GM23248 (cell line): ENCODE results near the gene SPEN.

Source experiments
- EZH2 ChIP-seq: fragments of 200-600 bp; sonication (generic); IDR thresholded peaks from 2 replicates; pipeline ENCODE4 v1.6.1; 2018; ENCODE audit warnings: antibody characterized with exemption, mild to moderate bottlenecking; ENCODE audit not compliant: insufficient read depth, poor library complexity, severe bottlenecking
- EZH2phosphoT487 ChIP-seq: fragments of 200-600 bp; sonication (generic); IDR thresholded peaks from 2 replicates; pipeline ENCODE4 v1.6.1; 2018; ENCODE audit warnings: antibody characterized with exemption, moderate library complexity, mild to moderate bottlenecking, low read depth; ENCODE audit not compliant: insufficient read depth

DNA sequence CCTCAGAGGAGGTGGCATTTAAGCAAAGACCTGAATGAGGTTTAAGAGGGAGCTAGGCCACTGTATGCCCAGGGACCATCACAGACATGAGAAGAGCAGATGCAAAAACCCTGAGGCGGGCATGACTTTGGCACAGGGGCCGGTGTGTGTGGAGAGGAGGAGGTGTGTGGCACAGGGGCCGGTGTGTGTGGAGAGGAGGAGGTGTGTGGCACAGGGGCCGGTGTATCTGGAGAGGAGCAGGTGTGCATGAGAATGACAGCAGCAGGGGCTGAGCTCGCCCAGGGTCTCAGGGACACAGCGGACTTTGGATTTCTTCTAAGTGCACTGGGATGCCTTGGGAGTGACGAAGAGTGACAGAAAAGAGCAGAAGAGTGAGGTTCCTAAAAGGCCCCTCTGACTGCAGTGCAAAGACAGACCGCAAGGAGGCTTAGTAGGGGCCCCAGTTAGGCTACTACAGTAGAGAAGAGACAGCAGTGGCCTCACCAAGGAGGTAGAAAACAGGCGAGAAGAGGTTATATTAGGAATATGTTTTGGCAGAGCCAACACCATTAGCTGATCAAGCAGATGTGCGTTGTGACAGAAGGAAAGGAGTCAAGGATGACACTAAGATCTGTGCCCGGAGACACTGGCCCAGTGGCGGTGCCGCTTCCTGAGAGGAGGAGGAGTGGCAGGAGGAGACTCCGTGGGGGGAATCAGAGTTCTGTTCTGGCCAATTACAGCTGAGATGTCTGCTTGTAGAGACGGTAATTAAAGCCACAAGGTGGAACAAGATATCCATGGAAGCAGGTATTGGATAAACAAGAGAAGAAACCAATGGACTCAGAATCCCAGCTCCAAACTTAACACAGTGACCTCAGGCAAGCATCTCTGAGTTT, 110.0 kb downstream of the SPEN start:
- TF ChIP-seq EZH2phosphoT487 (no peak), EZH2 (no peak)
